Natural killer cell (primary cell): ENCODE data around the gene MYO1D. TPM values are rescaled to one million over a fixed set of nuclear protein-coding genes. Genes with fewer than 3 reads are reported as not detected.

Experiments
- ATAC-seq, 3 donors: fragments of 150-1000 bp in 2 of 3; fragments of 200-7000 bp in 1 of 3; cut with Tn5 transposase; 1 replicate in 1 of 3; 2 replicates in 2 of 3; pipeline ENCODE4 v1.10.0; 2021; ENCODE audit warnings: mild to moderate bottlenecking in 2 of 3, moderate library complexity in 2 of 3
- DNase-seq, 2 donors: peaks; one replicate each; pipeline versions ENCODE4 v3.0.0 to v3.0.0-alpha.2; 2013 to 2021; ENCODE audit warnings: mixed read lengths in 1 of 2
- H3K27ac ChIP-seq: one replicate; pipeline ENCODE4 v1.5.1; 2013; ENCODE audit warnings: mild to moderate bottlenecking, low read length
- H3K27me3 ChIP-seq: one replicate; pipeline ENCODE4 v1.6.1; 2013; ENCODE audit warnings: low read length; ENCODE audit not compliant: control insufficient read depth, insufficient read depth
- H3K36me3 ChIP-seq: one replicate; pipeline ENCODE4 v1.6.1; 2013; ENCODE audit warnings: low read length; ENCODE audit not compliant: control insufficient read depth, insufficient read depth
- H3K4me1 ChIP-seq: one replicate; pipeline ENCODE4 v1.6.1; 2013; ENCODE audit warnings: low read length; ENCODE audit not compliant: control insufficient read depth, insufficient read depth
- H3K4me3 ChIP-seq: one replicate; pipeline ENCODE4 v1.5.1; 2013; ENCODE audit warnings: low read length
- H3K9me3 ChIP-seq: one replicate; pipeline ENCODE4 v1.6.1; 2013; ENCODE audit warnings: low read length; ENCODE audit not compliant: control insufficient read depth, insufficient read depth
- H3K27ac Mint-ChIP-seq, 2 donors: one replicate each; pipeline ENCODE4 v1.8.0; 2022; ENCODE audit warnings: mild to moderate bottlenecking in 2 of 2, mixed read lengths in 2 of 2, moderate library complexity in 1 of 2
- H3K27me3 Mint-ChIP-seq, 2 donors: one replicate each; pipeline ENCODE4 v1.8.0; 2022; ENCODE audit warnings: low read depth in 2 of 2, mixed read lengths in 2 of 2
- H3K36me3 Mint-ChIP-seq: one replicate; pipeline ENCODE4 v1.8.0; 2022; ENCODE audit warnings: mixed read lengths
- H3K4me1 Mint-ChIP-seq, 2 donors: one replicate each; pipeline ENCODE4 v1.8.0; 2022; ENCODE audit warnings: mixed read lengths in 2 of 2
- H3K4me3 Mint-ChIP-seq: one replicate; pipeline ENCODE4 v1.8.0; 2022; ENCODE audit warnings: mild to moderate bottlenecking, moderate library complexity, mixed read lengths
- H3K9me3 Mint-ChIP-seq, 2 donors: one replicate each; pipeline ENCODE4 v1.8.0; 2022; ENCODE audit warnings: mixed read lengths in 2 of 2
- CTCF ChIP-seq: fragments of 200-600 bp; IDR thresholded peaks from one replicate; pipeline ENCODE4 v1.8.0; 2022; ENCODE audit warnings: antibody characterized with exemption
- WGBS: methylation state at CpG from one replicate; pipeline ENCODE4 v1.1.7; 2013; ENCODE audit warnings: missing lambda C conversion rate; ENCODE audit not compliant: insufficient coverage; 5-methylcytosine and 5-hydroxymethylcytosine counted together
- intact Hi-C: fragments of 100-400 bp; cut with micrococcal nuclease; formaldehyde crosslinking; loops from one replicate; pipeline ENCODE4 v1.14.2; 2022
- total RNA-seq, 4 donors: library from RNA; stranded (reverse); fragments of 120-200 nt in 1 of 4; gene quantifications; one replicate each; pipeline versions ENCODE4 v1.2.3 to v1.2.4, GENCODE V29; 2013 to 2022

MYO1D gene
- total RNA-seq, 3 donors from 2014 or later (not counting 1 experiment from before 2014, with no cell fraction given): 6.8 to 20.2 (median 10.5) TPM

DNA sequence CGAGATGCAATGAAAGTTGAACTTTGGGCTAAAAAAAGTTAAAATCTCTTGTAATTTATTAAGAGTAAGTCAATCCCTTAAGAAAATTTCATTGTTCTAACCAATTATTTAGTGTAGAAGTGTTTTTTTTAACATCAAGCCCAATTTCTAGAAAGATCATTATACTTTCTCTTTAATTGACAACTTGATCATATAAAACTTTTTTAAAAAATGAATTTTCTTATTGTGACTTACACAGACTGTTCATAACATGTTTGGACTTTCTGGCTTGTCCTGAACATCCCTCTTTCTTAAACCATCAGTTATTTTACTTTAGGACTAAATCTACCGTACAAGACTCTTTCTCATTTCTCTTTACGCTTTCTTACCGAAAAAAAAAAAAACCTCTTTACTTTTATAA lies 24.8 kb upstream of the MYO1D start:
- H3K27ac Mint-ChIP-seq: no peak overlapping the region
- H3K9me3 Mint-ChIP-seq: no peaks in the 10 kb centered on the region
- intact Hi-C loops: no loop called here
- no peak overlapping the region for H3K4me3 ChIP-seq
- no peaks in the 10 kb centered on the region for H3K36me3 ChIP-seq
- no peak overlapping the region for H3K27ac ChIP-seq
- H3K9me3 ChIP-seq: no peaks in the 10 kb centered on the region
- DNase-seq (no peak), ATAC-seq (no peak)
- H3K27me3 Mint-ChIP-seq: peaks cover 16 to 32% of the 10 kb centered on the region in 2 donors
- H3K4me1 ChIP-seq: no peaks in the 10 kb centered on the region
- H3K4me3 Mint-ChIP-seq: no peak overlapping the region
- H3K4me1 Mint-ChIP-seq: peaks cover 0 to 12% of the 10 kb centered on the region in 2 donors
- no peaks in the 10 kb centered on the region for H3K36me3 Mint-ChIP-seq
- peaks cover 1% of the 10 kb centered on the region for H3K27me3 ChIP-seq
- WGBS: 80% methylated on average over 2 of the region's 4 CpGs
- TF ChIP-seq CTCF: no peak

DNA sequence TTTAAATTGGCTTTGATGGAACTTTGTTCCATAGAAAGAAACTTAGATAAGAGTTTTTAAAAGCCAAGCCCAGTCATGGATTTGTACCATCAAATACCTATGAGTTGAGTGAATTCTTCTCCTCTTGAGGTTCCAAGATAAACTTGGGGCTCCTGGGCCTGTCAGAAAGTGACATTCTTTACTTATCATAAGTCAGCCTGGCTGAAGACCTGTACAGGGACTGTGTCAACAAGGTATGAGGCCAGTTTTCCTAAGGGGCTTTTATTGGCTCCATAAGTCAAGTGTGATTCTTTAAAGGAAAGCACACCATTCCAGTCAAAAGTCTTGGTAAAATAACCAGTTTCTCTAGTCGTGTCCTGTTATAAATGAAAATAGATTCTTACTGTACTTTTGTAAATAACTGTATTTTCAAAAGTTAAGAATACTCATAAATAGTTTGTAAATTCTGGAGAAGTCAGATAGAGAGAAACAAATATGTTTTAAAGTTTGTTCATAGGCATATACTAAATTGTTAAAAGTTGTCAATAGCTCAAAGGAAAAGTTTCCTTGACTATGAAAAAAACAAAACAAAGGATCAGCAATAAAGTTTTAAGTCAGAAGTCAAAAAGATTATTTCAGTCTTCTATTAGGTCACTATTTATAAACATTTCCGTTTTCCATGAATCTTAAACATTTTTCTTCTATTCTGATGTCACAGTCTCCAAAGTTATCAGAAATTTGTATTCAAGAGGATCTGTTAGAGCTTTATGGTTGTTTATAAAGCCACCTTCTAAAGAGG lies 22.5 kb upstream of the MYO1D start:
- Mint-ChIP-seq H3K27me3 (peaks cover 10 to 40% of the 10 kb centered on the region in 2 donors), H3K36me3 (no peaks in the 10 kb centered on the region), H3K27ac (no peak overlapping the region), H3K9me3 (no peaks in the 10 kb centered on the region), H3K4me3 (no peak overlapping the region), H3K4me1 (peaks cover 0 to 10% of the 10 kb centered on the region in 2 donors)
- peaks cover 2% of the 10 kb centered on the region for H3K27me3 ChIP-seq
- no peak for TF ChIP-seq CTCF
- intact Hi-C loops: no loop called here
- H3K4me1 ChIP-seq: no peaks in the 10 kb centered on the region
- DNase-seq (no peak), ATAC-seq (no peak)
- H3K36me3 ChIP-seq: no peaks in the 10 kb centered on the region
- no peak overlapping the region for H3K4me3 ChIP-seq
- H3K27ac ChIP-seq: no peak overlapping the region
- no peaks in the 10 kb centered on the region for H3K9me3 ChIP-seq
- no CpG with 5 or more reads among the region's 2 CpGs for WGBS

DNA sequence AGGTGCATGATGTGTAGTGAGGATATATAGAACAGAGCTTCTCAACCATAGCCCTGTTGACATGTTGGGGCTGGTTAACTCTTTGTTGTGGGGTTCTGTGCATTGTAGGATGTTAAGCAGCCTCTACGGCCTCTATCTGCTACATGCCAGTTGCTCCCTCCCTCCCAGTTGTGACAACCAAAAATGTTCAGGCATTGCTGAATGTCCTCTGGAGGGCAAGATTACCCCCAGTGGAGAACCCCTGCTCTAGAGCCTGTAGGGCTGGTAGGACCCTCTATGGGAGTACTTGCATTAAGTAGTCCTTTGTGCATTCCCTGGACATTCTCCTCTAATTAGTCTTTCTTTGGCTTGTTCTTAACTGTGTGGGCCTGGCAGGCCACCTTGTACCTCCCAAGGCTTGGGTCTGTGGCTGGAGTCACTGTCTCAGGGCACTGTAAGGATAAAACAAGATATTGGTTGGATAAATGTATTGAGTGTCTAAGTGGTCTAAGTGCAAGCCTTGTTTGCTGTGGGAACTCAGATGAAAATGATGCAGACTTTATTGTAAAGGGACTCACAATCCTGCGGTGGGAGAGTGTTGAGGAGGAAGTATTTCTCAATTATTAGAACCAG lies 19.8 kb upstream of the MYO1D start:
- no peak overlapping the region for H3K4me3 ChIP-seq
- DNase-seq (no peak), ATAC-seq (no peak)
- no peak overlapping the region for H3K27ac ChIP-seq
- no peak for TF ChIP-seq CTCF
- intact Hi-C loops: no loop called here
- Mint-ChIP-seq H3K9me3 (no peaks in the 10 kb centered on the region), H3K4me1 (no peaks in the 10 kb centered on the region), H3K27me3 (peaks cover 10 to 35% of the 10 kb centered on the region in 2 donors), H3K4me3 (no peak overlapping the region), H3K36me3 (no peaks in the 10 kb centered on the region), H3K27ac (no peak overlapping the region)
- no peaks in the 10 kb centered on the region for H3K9me3 ChIP-seq
- no peaks in the 10 kb centered on the region for H3K4me1 ChIP-seq
- peaks cover 2% of the 10 kb centered on the region for H3K27me3 ChIP-seq
- H3K36me3 ChIP-seq: no peaks in the 10 kb centered on the region
- WGBS: 88% methylated on average over 1 of the region's 2 CpGs
